Measurements from ENCODE around the gene CFAP161. TPM values are rescaled to one million over a fixed set of nuclear protein-coding genes. Genes with fewer than 3 reads are reported as not detected.

The CFAP161 gene
- total RNA-seq, 2 experiments from 2014 or later, result not detected

GRCh38 chr15:81197255-81197630 lies 63.2 kb downstream of the CFAP161 start:
- DNase-seq, result no peak
- H3K9me3 Mint-ChIP-seq, result no peaks in the 10 kb centered on the region
- H3K27ac Mint-ChIP-seq, result no peak overlapping the region
- H3K36me3 Mint-ChIP-seq, result no peaks in the 10 kb centered on the region
- H3K4me1 Mint-ChIP-seq, result no peaks in the 10 kb centered on the region
- peaks cover 10% of the 10 kb centered on the region for H3K27me3 Mint-ChIP-seq
- H3K4me3 Mint-ChIP-seq, result no peak overlapping the region

DNA sequence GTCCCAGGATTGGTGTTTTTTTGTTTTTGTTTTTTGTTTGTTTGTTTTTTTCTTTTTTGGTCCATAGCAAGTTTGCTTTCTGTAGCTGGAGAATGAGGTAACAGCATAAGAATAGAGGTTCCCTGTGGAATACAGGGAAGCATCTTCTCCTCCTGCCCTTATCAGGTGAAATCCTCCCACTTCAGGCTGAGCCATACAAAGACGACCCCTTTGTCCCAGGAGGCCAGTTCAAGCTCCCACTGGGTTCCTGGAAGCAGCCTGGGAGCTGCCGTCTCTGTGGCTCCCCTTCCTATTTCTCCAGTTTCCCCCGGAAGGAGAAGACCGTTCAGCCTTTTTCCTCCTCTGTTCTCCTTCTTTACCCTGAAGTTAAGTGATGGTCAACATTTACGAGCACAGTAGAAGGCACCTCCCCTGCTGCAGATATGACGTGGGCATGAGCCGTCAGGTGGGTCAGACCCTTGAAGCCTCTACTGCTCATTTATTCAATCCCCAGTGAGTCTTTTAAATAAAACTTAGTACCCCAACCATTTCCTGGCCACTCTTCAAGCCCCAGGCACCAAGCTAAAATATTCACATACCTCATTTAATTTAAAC lies 63.7 kb downstream of the CFAP161 start:
- Mint-ChIP-seq H3K9me3 (no peaks in the 10 kb centered on the region), H3K36me3 (no peaks in the 10 kb centered on the region), H3K4me3 (no peak overlapping the region), H3K27ac (no peak overlapping the region), H3K27me3 (peaks cover 10% of the 10 kb centered on the region), H3K4me1 (no peaks in the 10 kb centered on the region)
- no peak for DNase-seq

Other genes starting within 250 kb of the CFAP161 start
- gene MESD, start 144.5 kb upstream of the CFAP161 start, total RNA-seq, result 10 to 100 TPM; 20.7 to 21.0 TPM
- 10 to 100 TPM; 28.2 to 29.9 TPM for gene TLNRD1, start 133.3 kb upstream of the CFAP161 start, total RNA-seq
- gene IL16, start 62.6 kb downstream of the CFAP161 start, total RNA-seq, result 100 to 1,000 TPM; 106 to 110 TPM
- 1 to 10 TPM; 6.2 to 7.7 TPM for gene STARD5, start 189.9 kb downstream of the CFAP161 start, total RNA-seq
- gene TMC3, start 239.9 kb downstream of the CFAP161 start, total RNA-seq, result not detected

All from activated naive CD8-positive, alpha-beta T cell treated with anti-CD3 and anti-CD28 coated beads for 36 hours (primary cell).